LoVo (cell line): ENCODE measurements around the gene RNF144A.

ENCODE experiments used
- DNase-seq: peaks from one replicate; pipeline ENCODE4 v3.0.0-alpha.2; 2016; ENCODE audit warnings: low spot score

RNF144A gene

DNA sequence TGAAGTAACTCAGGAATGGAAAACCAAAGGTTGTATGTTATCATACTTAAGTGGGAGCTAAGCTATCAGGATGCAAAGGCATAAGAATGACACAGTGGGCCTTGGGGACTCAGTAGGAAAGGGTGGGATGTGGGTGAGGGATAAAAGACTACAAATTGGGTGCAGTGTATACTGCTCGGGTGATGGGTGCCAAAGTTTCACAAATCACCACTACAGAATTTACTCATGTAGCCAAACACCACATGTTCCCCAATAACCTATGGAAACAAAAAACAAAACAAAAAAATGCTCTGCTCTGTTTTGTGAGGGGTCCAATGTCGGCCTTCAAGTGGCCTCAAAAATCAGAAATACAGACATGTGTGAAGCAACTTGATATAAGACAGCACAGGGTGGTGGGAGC lies 8.9 kb upstream of the RNF144A start:
- DNase-seq, result no peak

DNA sequence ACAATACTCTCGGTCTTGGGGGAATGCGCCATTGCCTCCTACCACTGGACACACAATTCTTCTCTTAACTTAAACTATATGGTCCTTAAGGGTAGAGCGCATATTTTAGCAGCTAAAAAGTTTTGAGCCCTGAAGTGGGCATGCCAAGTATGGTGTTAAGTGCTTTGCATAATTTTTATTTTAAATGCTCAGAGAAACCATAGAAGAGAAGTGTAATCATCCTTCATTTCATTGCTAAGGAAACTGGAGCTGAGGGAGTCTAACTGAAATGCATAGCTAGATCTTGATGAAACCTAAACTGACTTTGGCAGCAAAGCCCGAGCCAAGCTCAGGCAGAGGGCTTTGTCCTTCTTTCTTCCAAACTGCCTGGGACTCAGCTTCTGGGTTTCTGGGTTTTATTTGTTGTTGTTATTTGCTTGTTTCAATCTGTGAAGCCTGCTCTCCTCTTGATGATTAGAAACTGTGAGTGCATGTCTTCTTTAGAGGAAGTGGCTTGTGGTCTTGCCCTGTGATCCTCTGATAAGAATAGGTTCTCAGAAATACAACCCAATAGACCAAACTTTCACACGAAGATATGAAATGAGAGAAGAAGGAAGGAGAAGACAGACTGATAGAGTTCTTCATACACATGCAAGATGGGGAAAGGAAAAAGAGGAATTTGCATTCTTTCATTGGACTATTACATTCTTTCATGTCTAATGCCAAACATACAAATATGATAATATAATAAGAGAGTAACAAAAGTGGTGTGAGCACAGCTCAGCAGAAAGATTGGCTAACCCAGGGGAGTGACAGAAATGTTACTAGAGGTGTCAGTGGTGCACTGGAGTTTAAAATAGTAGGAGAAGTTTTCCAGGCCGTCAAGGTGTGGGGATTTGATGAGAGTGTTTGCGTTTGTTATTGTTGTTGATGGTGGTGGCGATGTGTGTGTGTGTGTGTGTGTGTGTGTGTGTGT lies 7.5 kb upstream of the RNF144A start:
- DNase-seq, result no peak

DNA sequence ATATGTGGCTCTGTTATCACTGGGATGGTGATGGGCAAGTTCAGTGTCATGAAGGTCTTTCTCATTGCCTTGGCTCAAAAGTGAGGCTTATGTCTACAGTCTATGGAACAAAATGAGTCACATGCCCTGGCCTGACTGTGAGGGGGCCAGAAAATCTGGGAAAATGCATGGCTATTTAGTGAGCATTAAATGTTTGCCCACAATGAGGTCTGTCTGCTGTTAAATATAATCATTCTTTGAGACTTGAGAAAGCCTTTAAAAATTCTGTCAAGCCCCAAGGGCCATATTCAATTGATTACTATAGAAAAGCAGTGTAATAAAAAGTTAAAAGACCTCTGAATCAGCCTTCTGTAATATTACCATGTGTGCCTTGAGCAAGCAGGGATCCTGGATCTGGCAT lies 5.5 kb upstream of the RNF144A start:
- no peak for DNase-seq

DNA sequence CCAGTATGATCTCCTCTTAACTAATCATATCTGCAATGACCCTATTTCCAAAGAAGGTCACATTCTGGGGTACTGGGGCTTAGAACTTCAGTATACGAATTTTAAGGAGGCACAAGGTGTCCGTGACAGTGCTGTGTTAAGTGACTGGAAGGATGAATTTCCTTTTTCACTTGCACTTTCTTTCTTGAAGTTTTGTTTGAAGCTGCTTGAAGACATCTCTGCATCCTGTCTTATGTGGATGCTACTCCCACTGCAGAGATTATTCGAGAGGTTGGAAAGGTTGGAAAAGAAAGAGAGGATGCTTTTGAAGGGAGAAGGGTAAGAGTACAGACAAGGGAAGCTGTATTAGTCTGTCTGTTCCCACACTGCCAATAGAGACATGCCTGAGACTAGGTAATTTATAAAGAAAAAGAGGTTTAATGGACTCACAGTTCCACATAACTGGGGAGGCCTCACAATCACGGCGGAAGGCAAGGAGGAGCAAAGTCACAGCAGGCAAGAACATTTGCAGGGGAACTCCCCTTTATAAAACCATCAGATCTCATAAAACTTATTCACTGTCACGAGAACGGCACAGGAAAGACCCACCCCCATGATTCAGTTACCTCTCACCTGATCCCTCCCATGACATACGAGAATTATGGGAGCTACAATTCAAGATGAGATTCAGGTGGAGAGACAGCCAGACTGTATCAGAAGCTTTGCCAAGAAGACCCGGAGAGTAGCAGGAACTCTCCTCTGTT lies 3.6 kb upstream of the RNF144A start:
- no peak for DNase-seq

DNA sequence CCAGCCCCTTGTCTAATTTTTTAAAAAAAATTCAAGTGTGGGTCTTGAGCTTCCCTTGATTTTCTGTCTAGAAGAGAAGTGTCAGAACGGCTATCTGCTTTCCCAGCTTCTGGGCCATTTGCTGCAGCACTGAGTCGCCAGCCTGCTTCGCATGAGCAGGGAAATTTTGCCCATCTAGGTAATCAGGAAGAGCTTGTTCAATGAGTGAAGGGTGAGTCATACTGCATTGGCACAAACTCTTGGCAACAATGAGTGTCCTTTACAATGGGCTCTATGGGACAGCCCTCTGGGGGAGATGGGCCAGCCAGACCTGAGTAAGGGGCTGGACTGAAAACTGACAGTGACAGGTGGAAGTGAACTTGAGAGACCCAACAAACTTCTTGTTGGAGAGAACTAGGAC lies 2.4 kb upstream of the RNF144A start:
- DNase-seq, result peak; percentile 40

DNA sequence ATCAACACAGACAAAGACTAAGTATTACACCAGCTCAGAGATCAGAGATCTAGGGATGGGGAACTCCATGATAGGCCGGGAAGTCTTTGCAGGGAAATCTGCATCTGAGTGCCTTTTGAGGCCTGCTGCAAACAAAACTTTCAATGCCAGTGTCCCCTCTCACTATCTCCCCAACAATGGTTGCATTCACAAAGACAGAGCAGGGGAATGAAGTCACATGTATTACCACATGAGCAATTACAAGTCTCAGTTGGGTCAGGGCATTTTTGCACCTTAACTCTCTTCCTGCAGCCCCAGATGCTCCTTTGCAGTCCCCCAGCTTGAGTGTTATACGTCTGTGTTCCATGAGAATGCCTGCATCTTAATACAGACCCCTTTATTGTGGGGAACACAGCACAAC lies 1.8 kb upstream of the RNF144A start:
- no peak for DNase-seq

DNA sequence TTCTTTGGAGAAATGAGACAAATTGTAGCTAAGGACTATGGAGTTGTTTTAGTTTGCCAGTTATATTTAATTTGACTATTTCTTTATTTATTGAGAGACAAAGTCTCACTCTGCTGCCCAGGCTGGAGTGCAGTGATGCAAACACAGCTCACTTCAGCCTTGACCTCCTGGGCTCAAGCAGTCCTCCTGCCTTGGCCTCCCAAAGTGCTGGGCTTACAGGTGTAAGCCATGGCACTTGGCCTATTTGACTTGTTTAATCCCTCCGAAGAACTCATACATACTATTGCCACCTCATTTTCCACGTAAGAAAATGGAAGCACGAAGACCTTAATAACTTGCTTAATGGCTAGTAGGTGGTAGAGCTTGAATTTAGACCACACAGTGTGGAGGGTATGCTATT lies 988 bp upstream of the RNF144A start:
- DNase-seq, result no peak

DNA sequence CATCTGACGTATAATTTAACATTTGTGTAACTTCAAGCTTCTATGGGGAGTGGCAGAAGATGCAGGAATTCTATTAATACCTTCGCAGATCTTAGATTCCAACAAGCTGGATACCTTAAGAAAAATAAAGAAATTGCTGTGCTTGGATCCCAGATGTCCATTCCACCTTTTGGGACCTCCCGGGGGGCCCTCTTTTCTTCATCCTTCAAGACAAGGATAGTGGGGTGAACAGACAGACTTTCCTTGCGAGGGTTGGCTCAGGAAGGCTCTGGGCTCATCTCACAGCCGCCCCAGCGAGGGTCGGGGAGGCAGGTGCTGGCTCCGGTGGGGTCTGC lies 509 bp upstream of the RNF144A start:
- no peak for DNase-seq

DNA sequence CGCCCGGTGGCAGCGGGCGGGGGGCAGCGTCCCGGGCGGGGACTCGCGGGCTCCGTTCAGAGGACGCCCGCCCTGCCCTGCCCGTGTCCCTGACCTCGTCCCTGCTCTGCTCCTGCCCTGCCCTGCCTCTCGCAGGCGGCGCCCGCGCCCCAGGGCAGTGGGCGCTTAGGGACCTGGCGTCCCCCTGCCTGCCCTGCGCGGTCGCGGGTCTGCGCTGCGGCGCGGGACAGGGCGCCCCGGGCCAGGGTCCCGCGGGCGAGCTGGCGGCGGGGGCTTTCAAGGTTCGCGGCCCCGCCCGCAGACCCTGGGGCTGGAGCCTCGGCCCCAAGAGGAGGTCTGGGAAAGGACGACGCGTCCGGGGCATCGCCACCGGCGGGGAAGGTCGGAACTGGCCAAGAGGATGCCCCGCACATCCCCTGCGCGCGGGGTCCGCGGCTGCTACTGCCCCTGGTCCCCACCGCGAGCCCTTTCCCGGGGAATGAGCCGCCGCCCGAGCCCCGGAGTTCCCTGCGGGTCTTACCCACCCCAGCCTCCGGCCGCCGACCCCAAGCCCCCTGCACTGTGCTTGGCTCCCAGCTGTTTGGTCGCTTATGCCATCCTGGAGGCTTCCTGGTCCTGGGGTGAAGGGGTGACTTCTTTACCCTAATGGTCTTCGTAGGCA lies 679 bp downstream of the RNF144A start:
- no peak for DNase-seq

DNA sequence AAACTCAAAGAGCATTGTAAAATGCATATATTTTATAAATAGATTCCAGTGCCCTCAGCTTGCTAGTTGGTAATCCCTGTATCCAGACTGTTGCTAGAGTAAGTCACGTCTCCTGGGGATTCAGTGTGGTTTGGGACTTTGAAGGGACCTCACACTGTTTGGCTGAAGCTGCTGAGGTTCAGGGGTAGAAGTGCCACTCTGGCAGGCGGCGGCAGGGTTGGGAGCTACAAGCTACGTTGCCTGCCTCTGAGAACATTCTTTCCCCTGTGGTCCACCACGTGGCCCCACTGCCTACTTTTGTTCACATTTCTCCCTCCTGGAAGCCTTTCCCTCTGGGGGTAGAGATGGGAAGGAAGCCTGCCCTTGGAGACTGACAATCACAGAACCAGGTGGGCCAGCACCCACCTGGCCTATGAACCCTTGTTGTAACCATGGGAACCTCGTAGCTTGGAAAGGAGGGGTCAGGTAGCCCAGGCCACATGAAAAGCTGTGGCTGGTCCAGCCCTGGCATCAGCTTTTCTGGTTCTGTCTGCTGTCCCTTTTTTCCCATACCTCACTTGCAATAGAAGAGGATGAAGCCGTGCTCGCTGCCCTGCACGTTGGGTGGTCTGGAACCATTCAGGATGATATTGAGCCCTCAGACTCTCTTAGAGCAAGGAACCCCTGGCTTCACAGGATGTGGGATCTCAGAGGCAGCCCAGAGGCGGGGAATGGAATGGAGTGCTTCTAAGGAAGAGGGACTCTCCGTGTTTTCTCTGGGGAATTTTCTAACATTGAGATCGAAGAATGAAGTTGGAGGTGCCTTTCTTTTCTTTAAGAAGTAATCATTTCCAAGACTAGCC lies 2.9 kb downstream of the RNF144A start:
- DNase-seq, result no peak

DNA sequence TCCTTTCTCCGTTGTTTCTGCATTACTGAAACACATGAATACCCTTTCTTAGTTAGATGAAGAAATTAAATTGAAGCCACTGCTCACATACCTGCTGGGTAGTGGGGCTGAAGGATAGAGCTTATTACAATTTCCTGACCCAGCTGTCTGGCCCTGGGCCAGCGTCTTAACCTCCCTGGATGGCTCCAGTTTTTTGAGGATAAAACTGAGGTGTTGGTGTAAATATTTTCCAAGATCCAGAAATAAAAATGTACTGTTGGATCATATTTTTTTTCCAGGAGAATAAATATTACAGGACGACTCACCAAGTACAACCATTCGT lies 3.5 kb downstream of the RNF144A start:
- DNase-seq, result no peak

DNA sequence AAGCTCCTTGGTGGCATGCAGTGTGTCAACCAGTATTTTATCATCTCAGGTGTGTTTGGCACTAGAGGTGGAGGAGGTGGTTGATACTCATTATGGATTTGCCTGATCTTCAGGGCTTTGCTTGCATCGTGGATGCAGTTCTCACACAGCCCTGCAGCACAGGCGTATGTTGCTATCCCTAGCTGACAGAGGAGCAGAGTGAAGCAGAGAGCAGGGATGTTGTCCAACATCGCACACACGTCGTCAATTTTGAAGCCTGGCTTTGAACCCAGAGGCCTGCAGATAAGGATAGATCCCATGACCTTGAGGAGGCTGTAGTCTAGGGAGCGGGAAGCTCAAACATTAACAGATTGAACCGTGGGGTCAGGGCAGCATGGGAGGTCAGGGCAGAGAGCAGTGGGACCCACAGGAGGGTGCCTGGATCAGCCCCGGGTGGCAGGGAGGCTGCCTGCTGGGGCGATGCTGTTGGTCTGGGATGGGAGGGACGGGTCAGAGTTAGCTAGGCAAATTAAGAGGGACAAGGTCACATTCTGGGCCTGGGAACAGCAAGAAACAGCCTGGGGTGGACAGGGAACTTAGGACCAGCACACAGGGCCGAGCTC lies 4.2 kb downstream of the RNF144A start:
- DNase-seq, result no peak

DNA sequence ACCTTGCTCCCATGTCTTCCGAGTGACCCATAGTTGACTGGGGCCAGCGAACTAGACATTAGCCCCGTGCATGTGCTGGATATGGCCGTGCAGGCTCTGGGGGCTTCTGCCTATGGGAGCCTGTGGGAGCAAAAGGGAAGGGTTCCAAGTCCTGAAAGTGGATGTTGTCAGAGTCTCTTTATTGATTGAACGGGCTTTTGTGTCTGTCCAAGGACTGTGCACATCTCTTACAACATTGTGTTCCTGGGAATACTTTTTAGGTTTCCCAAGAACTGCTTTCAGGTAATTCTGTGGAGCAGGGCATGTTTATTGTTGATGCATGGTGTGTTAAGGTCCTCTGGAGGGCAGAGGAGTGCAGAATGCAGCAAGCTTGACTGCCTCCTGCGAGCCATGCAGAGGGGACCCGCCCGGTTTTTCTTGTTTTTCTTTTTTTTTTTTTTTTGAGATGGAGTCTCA lies 5.0 kb downstream of the RNF144A start:
- DNase-seq, result no peak

DNA sequence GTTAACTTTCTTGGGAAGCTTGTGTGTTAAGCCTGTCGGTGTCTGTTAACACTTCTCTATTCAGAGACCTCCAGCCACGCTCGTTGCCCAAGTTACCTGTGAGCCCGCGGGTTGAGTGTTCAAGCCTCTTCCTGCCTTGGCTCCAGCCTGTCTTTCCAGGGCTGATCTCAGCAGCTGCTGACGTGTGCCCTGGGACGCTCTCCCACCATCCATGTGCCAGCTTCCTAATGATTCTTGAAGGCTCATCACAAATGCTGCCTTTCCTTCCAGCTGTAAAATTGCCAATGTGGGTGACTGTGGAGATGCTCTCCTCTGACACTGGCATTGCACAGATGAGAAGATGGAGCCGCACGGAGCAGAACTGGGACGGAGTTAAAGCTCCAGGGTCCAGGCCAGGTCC lies 6.1 kb downstream of the RNF144A start:
- no peak for DNase-seq

DNA sequence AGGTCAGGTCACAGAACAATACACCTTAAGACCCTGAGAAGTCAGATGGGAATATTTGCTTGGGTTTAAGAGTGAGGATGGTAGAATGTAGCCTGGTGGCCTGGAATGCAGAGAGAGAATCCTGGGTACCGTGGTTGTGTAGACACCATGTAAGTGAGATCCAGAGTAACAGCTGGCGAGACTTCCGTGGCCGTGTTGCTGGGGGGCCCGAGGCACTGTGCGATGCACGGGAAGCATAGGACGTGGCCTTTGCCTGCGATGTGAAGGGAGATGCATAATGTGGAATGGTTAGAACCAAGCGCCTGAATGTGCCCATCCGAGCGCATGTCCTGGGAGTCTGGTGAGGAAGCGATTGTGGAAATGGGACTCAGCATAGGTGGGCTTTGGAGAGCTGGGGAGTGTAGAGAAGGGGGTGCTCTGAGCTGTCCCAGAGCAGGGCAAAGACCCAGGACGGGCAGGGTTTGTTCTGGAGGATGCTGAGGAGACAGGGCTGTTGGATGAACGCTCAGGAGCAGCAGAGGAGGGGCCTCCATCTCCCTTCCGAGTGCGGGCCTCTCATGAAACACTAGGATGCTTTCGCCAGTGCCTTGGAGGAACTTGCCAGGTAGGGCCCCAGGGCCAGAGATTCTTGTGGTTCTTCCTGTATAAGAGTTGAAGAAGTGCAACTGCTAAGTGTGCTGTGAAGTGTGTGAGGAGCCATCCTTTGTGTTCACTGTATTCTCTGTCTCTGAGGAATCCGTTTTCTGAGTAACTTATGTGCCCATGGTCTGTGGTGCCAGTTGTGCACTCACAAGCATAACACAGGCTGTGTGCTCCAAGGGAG lies 7.1 kb downstream of the RNF144A start:
- DNase-seq, result no peak

DNA sequence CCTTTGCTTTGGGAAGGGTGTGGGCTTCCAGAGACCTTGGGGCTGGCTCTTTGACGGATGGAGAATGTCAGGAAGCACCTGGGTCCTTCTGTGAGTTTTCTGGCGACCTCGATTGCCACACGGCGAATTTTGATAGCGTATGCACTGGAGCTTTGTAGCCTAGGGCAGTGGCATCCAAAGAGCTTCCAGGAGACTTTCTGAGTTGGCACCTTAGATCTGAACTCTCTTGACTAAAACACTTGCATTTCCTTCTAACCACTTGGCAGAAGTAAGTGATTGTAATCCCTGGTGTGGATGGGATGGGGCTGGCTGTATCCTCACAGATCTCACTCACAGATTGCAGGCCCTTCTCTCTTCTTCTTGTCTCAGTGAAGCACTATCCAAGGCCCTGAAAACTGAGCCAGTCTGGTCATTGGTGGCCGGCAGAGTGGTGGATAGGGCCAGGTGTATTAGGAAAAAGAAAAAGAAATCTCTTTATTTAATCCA lies 7.8 kb downstream of the RNF144A start:
- DNase-seq, result no peak

DNA sequence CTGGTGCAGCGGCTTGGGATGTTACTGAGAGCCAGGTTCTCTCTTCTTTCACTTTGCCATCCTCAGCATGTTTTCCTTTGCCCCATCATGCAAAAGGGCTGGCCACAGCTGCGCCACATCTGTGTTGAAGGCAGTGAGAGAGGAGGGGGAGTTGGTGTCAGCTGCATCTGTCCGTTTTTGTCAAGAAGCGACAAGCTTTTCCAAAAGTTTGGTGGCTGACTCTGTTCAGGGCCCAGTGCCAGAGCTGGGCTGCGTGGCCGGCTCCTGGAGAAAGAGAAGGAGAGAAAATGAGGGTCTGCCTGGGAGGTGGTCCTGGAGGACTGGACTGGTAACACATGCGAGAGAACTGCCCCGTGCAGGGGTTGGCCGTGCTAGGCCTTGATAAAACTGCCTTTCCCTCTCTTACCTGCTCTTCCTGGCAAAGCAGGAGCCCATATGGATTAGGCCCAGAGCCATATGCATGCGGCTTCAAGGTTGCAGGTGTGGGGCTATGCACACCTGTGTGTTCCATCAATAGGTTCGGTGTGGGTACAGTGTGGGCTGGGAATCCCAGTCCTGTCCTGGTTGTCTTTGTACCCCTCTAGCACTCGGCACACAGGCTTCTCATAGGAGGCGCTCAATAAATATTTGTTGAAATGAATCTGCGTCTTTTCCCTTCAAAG lies 9.0 kb downstream of the RNF144A start:
- no peak for DNase-seq

DNA sequence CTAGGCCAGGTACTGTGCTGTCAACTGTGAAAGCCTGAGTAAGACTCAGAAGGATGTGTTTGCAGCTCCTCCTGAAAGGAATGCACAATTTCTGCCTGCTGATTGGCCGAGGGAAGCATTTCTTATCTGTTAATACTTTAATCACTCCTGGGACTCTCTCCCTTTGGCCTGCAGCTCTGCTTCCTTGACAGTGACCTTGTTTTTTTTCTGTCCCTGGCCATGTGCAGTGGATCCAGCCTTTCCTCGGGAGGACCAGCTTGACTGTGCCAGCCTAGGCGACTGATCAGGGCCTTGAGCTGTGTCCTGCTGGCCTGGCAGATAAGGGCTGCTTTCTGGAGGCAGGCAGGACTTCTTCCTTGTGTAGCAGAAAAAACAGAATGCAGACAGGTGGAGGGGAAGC lies 10.0 kb downstream of the RNF144A start:
- DNase-seq, result no peak

DNA sequence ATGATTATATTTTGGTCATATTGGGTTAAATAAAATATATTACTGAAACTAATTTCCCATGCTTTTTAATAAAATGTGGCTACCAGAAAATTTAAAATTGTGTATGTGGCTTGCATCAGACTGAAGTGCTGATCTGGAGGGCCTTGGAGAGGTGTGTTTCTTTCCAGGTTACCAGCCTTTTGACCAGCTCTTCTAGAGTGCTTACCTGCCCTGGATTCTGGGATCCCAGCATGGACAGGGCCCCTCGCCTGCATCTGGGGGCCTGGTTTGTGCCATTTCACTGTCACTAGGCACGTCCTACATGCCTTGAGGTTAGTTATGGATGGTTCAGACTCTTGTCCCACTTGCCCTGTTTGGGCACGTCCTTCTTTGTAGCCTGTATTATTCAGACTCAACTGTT lies 10.5 kb downstream of the RNF144A start:
- DNase-seq, result no peak

DNA sequence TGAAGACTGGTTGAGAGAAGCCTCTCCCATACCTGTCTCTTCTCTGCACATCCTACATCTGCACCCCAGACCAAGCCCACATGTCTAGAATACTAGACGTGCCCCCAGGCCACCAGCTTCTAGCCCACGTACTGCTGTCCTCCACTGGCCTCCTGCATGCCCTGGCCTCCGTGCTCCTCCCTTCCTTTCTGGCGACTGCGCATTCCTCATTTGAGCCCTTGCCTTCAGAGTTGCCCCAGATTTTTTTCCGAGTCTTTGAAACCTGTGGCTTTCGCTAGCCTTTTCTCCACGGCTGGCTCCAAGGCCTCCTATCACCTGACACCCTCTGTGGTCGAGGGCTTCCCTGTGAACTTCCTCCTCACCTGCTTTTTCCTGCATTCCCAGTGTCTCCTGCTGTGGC lies 11.2 kb downstream of the RNF144A start:
- DNase-seq, result no peak
